ENCODE results near the gene MISP3. TPM values are rescaled to one million over a fixed set of nuclear protein-coding genes. Genes with fewer than 3 reads are reported as not detected.

MISP3 gene
- total and polyA plus RNA-seq, 2 experiments from 2014 or later = 1.9 to 2.4 TPM

DNA sequence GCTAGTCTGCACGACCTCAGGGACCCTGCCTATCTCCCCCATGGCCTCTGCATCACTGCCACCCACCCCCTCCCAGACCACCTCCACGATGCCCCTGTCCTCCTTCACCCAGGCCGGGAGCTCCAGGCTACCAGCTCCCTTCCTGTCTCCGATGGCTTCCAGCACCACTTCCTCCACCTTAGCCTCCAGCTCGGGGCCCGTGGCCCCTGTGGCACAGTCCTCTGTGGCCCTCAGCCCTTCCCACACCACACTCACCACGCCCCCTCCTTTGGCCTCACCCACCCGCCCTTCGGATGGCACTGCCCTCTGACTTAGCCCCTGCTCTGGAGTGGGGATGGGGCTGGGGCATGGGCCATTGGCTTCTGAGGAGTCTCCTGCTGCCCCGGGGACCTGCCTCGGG lies 17.9 kb upstream of the MISP3 start (continued):
- TF ChIP-seq, protein P1, sequence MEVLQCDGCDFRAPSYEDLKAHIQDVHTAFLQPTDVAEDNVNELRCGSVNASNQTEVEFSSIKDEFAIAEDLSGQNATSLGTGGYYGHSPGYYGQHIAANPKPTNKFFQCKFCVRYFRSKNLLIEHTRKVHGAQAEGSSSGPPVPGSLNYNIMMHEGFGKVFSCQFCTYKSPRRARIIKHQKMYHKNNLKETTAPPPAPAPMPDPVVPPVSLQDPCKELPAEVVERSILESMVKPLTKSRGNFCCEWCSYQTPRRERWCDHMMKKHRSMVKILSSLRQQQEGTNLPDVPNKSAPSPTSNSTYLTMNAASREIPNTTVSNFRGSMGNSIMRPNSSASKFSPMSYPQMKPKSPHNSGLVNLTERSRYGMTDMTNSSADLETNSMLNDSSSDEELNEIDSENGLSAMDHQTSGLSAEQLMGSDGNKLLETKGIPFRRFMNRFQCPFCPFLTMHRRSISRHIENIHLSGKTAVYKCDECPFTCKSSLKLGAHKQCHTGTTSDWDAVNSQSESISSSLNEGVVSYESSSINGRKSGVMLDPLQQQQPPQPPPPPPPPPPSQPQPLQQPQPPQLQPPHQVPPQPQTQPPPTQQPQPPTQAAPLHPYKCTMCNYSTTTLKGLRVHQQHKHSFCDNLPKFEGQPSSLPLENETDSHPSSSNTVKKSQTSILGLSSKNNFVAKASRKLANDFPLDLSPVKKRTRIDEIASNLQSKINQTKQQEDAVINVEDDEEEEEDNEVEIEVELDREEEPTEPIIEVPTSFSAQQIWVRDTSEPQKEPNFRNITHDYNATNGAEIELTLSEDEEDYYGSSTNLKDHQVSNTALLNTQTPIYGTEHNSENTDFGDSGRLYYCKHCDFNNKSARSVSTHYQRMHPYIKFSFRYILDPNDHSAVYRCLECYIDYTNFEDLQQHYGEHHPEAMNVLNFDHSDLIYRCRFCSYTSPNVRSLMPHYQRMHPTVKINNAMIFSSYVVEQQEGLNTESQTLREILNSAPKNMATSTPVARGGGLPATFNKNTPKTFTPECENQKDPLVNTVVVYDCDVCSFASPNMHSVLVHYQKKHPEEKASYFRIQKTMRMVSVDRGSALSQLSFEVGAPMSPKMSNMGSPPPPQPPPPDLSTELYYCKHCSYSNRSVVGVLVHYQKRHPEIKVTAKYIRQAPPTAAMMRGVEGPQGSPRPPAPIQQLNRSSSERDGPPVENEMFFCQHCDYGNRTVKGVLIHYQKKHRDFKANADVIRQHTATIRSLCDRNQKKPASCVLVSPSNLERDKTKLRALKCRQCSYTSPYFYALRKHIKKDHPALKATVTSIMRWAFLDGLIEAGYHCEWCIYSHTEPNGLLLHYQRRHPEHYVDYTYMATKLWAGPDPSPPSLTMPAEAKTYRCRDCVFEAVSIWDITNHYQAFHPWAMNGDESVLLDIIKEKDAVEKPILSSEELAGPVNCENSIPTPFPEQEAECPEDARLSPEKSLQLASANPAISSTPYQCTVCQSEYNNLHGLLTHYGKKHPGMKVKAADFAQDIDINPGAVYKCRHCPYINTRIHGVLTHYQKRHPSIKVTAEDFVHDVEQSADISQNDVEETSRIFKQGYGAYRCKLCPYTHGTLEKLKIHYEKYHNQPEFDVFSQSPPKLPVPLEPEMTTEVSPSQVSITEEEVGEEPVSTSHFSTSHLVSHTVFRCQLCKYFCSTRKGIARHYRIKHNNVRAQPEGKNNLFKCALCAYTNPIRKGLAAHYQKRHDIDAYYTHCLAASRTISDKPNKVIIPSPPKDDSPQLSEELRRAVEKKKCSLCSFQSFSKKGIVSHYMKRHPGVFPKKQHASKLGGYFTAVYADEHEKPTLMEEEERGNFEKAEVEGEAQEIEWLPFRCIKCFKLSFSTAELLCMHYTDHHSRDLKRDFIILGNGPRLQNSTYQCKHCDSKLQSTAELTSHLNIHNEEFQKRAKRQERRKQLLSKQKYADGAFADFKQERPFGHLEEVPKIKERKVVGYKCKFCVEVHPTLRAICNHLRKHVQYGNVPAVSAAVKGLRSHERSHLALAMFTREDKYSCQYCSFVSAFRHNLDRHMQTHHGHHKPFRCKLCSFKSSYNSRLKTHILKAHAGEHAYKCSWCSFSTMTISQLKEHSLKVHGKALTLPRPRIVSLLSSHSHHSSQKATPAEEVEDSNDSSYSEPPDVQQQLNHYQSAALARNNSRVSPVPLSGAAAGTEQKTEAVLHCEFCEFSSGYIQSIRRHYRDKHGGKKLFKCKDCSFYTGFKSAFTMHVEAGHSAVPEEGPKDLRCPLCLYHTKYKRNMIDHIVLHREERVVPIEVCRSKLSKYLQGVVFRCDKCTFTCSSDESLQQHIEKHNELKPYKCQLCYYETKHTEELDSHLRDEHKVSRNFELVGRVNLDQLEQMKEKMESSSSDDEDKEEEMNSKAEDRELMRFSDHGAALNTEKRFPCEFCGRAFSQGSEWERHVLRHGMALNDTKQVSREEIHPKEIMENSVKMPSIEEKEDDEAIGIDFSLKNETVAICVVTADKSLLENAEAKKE (CRISPR knock-in tag; IDR thresholded peaks at IDR 0.05) = no peak
- TF ChIP-seq, protein P2, sequence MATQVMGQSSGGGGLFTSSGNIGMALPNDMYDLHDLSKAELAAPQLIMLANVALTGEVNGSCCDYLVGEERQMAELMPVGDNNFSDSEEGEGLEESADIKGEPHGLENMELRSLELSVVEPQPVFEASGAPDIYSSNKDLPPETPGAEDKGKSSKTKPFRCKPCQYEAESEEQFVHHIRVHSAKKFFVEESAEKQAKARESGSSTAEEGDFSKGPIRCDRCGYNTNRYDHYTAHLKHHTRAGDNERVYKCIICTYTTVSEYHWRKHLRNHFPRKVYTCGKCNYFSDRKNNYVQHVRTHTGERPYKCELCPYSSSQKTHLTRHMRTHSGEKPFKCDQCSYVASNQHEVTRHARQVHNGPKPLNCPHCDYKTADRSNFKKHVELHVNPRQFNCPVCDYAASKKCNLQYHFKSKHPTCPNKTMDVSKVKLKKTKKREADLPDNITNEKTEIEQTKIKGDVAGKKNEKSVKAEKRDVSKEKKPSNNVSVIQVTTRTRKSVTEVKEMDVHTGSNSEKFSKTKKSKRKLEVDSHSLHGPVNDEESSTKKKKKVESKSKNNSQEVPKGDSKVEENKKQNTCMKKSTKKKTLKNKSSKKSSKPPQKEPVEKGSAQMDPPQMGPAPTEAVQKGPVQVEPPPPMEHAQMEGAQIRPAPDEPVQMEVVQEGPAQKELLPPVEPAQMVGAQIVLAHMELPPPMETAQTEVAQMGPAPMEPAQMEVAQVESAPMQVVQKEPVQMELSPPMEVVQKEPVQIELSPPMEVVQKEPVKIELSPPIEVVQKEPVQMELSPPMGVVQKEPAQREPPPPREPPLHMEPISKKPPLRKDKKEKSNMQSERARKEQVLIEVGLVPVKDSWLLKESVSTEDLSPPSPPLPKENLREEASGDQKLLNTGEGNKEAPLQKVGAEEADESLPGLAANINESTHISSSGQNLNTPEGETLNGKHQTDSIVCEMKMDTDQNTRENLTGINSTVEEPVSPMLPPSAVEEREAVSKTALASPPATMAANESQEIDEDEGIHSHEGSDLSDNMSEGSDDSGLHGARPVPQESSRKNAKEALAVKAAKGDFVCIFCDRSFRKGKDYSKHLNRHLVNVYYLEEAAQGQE (IDR thresholded peaks at IDR 0.05; ENCODE audit: unreplicated experiment) = no peak

DNA sequence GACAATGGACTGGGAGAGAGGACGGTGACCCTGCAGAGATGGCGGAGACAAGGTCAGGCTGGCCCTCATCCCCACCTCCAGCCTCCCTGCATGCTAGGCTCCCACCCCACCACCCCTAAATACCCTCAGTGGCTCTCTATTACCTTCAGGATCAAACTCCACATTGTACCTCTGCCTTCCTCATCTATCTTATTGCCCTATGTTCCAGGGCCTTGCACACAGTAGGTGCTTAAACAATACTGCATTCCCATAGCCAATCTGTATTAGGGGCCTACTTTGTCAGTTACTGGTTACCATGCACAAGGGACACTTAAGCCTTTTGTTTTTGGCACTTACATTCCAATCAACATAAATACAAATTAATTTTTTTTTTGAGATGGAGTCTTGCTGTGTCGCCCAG lies 17.2 kb upstream of the MISP3 start:
- no peak overlapping the region for H2AFZ ChIP-seq
- no peaks in the 10 kb centered on the region for H3K36me3 ChIP-seq (ENCODE audit: insufficient read depth)
- no peak overlapping the region for H3K4me2 ChIP-seq
- Mint-ChIP-seq H3K27ac (no peak overlapping the region), H3K9me3 (no peaks in the 10 kb centered on the region; the same call in 2 of the 3 replicates), H3K4me1 (peaks cover 9% of the 10 kb centered on the region; the same call in 2 of the 3 replicates), H3K4me3 (no peak overlapping the region), H3K36me3 (ENCODE audit: low read depth) (peaks cover 18% of the 10 kb centered on the region), H3K27me3 (ENCODE audit: insufficient read depth, low read depth, poor library complexity) (peaks cover 30% of the 10 kb centered on the region)
- peaks cover 4% of the 10 kb centered on the region; the same call in 1 of the 2 replicates for H3K4me1 ChIP-seq (ENCODE audit: insufficient read depth)
- H3K79me2 ChIP-seq (replicated peaks; ENCODE audit: insufficient read depth) = no peaks in the 10 kb centered on the region
- no peak for ATAC-seq
- no peaks in the 10 kb centered on the region; the same call in 1 of the 2 replicates for H4K20me1 ChIP-seq (replicated peaks; ENCODE audit: insufficient read depth)
- no peak overlapping the region for H3K4me3 ChIP-seq
- H3K27me3 ChIP-seq (ENCODE audit: insufficient read depth) = peaks cover 25% of the 10 kb centered on the region
- no peaks in the 10 kb centered on the region; the same call in 1 of the 2 replicates for H3F3A ChIP-seq (replicated peaks; ENCODE audit: low read depth)
- no peaks in the 10 kb centered on the region for H3K9me2 ChIP-seq (ENCODE audit: insufficient read depth)
- no peak for DNase-seq (ENCODE audit: low spot score)
- H3K27ac ChIP-seq (ENCODE audit: low read depth) = no peak overlapping the region
- no peak for TF ChIP-seq STAT1 (IDR thresholded peaks at IDR 0.05; ENCODE audit: unreplicated experiment)
- no peak for TF ChIP-seq EZH2 (IDR thresholded peaks at IDR 0.05; ENCODE audit: low read depth, unreplicated experiment)
- no peak for TF ChIP-seq CREB1 (CRISPR knock-in tag; IDR thresholded peaks at IDR 0.05; ENCODE audit: low read depth)
- no peak for TF ChIP-seq EZH2phosphoT487 (IDR thresholded peaks at IDR 0.05; ENCODE audit: unreplicated experiment)
- TF ChIP-seq ZNF114 (CRISPR knock-in tag; IDR thresholded peaks at IDR 0.05) = no peak
- TF ChIP-seq POLR2AphosphoS5 (IDR thresholded peaks at IDR 0.05; ENCODE audit: low read depth) = no peak
- no peak for TF ChIP-seq ZNF331 (CRISPR knock-in tag; IDR thresholded peaks at IDR 0.05; ENCODE audit: low read depth)
- no peak for TF ChIP-seq NANOG (IDR thresholded peaks at IDR 0.05; ENCODE audit: borderline replicate concordance)

Data from GM23338 (cell line).